ENCODE data around the gene GPR142.

GPR142 gene

GRCh38 chr17:74394977-74395376 is 27.7 kb downstream of the GPR142 start:
- H3K27me3 ChIP-seq: no peaks in the 10 kb centered on the region
- no peaks in the 10 kb centered on the region for H3K36me3 ChIP-seq
- no peak overlapping the region for H3K4me3 ChIP-seq (ENCODE audit: low read depth in 1 of 2, low read length in 1 of 2)
- TF ChIP-seq, protein P1, sequence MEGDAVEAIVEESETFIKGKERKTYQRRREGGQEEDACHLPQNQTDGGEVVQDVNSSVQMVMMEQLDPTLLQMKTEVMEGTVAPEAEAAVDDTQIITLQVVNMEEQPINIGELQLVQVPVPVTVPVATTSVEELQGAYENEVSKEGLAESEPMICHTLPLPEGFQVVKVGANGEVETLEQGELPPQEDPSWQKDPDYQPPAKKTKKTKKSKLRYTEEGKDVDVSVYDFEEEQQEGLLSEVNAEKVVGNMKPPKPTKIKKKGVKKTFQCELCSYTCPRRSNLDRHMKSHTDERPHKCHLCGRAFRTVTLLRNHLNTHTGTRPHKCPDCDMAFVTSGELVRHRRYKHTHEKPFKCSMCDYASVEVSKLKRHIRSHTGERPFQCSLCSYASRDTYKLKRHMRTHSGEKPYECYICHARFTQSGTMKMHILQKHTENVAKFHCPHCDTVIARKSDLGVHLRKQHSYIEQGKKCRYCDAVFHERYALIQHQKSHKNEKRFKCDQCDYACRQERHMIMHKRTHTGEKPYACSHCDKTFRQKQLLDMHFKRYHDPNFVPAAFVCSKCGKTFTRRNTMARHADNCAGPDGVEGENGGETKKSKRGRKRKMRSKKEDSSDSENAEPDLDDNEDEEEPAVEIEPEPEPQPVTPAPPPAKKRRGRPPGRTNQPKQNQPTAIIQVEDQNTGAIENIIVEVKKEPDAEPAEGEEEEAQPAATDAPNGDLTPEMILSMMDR (IDR thresholded peaks at IDR 0.05): no peak
- no peak overlapping the region for H3K27ac ChIP-seq
- H3K4me1 ChIP-seq (ENCODE audit: control insufficient read depth in 1 of 2, insufficient read depth in 1 of 2, low read depth in 1 of 2, low read length in 1 of 2): peaks cover 17 to 23% of the 10 kb centered on the region in 2 experiments
- H3K9me3 ChIP-seq: no peaks in the 10 kb centered on the region

DNA sequence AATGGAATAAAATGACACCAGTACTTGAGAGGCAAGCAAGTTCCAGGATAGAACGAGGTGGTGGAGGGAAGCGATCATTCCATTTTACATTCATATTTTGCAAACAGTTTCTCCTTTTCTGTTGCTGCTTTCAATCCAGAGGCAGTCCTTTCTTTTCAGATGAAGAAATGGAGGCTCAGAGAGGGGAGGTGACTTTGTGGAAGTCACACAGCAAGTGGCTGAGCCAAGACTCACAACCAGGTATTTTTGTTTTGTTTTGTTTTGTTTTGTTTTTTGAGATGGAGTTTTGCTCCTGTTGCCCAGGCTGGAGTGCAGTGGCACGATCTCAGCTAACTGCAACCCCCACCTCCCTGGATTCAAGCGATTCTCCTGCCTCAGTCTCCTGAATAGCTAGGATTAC is 29.3 kb downstream of the GPR142 start:
- Histone ChIP-seq H3K27ac (no peak overlapping the region), H3K4me3 (ENCODE audit: low read depth in 1 of 2, low read length in 1 of 2) (no peak overlapping the region), H3K9me3 (no peaks in the 10 kb centered on the region), H3K4me1 (ENCODE audit: control insufficient read depth in 1 of 2, insufficient read depth in 1 of 2, low read depth in 1 of 2, low read length in 1 of 2) (peaks cover 7 to 12% of the 10 kb centered on the region in 2 experiments), H3K36me3 (no peaks in the 10 kb centered on the region), H3K27me3 (no peaks in the 10 kb centered on the region)
- TF ChIP-seq, protein P1 (IDR thresholded peaks at IDR 0.05): no peak

GRCh38 chr17:74402048-74402447 is 34.7 kb downstream of the GPR142 start:
- Histone ChIP-seq H3K27me3 (peaks cover 12% of the 10 kb centered on the region), H3K4me1 (ENCODE audit: control insufficient read depth in 1 of 2, insufficient read depth in 1 of 2, low read depth in 1 of 2, low read length in 1 of 2) (no peaks in the 10 kb centered on the region), H3K9me3 (no peaks in the 10 kb centered on the region), H3K4me3 (ENCODE audit: low read depth in 1 of 2, low read length in 1 of 2) (no peak overlapping the region), H3K36me3 (no peaks in the 10 kb centered on the region), H3K27ac (no peak overlapping the region)
- TF ChIP-seq, protein P1 (IDR thresholded peaks at IDR 0.05): no peak

DNA sequence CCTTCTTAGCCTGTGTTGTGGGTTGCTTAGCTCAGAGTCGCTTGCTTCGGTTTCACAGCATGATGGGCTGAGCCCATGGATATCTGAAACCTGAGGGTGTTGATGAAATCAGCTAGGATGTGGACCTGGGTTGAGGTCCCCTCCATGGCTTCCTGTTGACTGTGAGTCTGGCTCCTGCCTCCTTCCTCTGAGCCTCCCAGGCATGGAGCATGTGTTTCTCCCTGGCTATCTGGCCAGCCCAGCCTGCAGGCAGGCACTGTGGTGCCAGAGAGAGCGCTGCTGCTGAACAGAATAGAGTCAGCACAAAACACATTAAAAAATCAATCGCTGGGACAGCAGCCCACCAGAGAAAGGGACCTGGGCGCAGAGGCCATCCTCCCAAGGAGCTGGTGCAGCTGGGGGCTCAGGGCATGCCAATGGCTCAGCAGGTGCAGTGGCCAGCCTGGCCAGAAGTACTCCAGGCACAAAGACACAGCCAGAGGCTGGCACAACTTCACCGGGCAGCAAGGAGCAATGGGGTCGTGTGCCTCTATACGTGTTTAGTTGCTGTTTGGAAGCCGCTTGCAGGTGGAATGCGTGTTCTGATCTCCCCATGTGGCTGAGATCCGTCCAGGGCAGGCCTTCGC is 36.3 kb downstream of the GPR142 start:
- no peaks in the 10 kb centered on the region for H3K9me3 ChIP-seq
- H3K36me3 ChIP-seq: no peaks in the 10 kb centered on the region
- TF ChIP-seq, protein P1 (IDR thresholded peaks at IDR 0.05): no peak
- no peaks in the 10 kb centered on the region for H3K4me1 ChIP-seq (ENCODE audit: control insufficient read depth in 1 of 2, insufficient read depth in 1 of 2, low read depth in 1 of 2, low read length in 1 of 2)
- peaks cover 12% of the 10 kb centered on the region for H3K27me3 ChIP-seq
- no peak overlapping the region for H3K27ac ChIP-seq
- H3K4me3 ChIP-seq (ENCODE audit: low read depth in 1 of 2, low read length in 1 of 2): no peak overlapping the region

DNA sequence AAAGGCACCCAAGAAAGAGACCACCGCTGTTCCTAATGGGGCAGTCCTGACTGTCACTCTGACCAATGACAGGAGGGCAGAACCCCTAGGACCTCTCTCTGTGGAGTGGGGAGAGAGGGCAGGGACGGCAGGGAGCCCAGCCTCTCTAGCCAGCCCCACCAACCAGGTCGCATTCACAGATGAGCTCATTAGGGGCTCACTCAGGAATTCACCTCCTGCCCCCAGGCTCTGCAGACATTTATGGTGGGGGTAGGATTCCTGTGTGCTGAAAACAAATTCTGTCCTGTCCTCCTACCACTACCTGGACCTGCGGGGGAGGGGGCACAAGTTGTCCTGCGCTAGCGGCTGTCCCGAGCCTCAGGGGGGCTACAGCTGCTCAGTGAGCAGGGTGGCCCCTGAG is 36.9 kb downstream of the GPR142 start:
- H3K9me3 ChIP-seq: no peaks in the 10 kb centered on the region
- TF ChIP-seq, protein P1 (IDR thresholded peaks at IDR 0.05): no peak
- H3K36me3 ChIP-seq: no peaks in the 10 kb centered on the region
- no peak overlapping the region for H3K4me3 ChIP-seq (ENCODE audit: low read depth in 1 of 2, low read length in 1 of 2)
- H3K4me1 ChIP-seq (ENCODE audit: control insufficient read depth in 1 of 2, insufficient read depth in 1 of 2, low read depth in 1 of 2, low read length in 1 of 2): no peaks in the 10 kb centered on the region
- H3K27ac ChIP-seq: no peak overlapping the region
- peaks cover 12% of the 10 kb centered on the region for H3K27me3 ChIP-seq
